HepG2 (cell line): Measurements from ENCODE around the gene BPIFB6. TPM values are rescaled to one million over a fixed set of nuclear protein-coding genes. Genes with fewer than 3 reads are reported as not detected.

ENCODE experiments used
- AKAP8 ChIP-seq: sonication (generic); formaldehyde crosslinking; IDR thresholded peaks from 2 replicates; pipeline ENCODE4 v1.5.1; 2020; ENCODE audit warnings: mild to moderate bottlenecking, missing genetic modification reagents
- FOXC1 ChIP-seq: sonication (generic); formaldehyde crosslinking; IDR thresholded peaks from 2 replicates; pipeline ENCODE4 v1.8.0; 2022; ENCODE audit warnings: mild to moderate bottlenecking, missing genetic modification reagents, borderline replicate concordance
- GATA4 ChIP-seq: sonication (generic); IDR thresholded peaks from 2 replicates; pipeline ENCODE4 v1.6.1; 2016; ENCODE audit warnings: antibody characterized with exemption, low read depth, borderline replicate concordance
- GPBP1L1 ChIP-seq: sonication (generic); formaldehyde crosslinking; IDR thresholded peaks from 2 replicates; pipeline ENCODE4 v1.5.0; 2020; ENCODE audit warnings: mild to moderate bottlenecking, missing genetic modification reagents
- IKZF4 ChIP-seq: sonication (generic); formaldehyde crosslinking; IDR thresholded peaks from 2 replicates; pipeline ENCODE4 v1.5.1; 2020; ENCODE audit warnings: borderline replicate concordance, mild to moderate bottlenecking, low read depth, missing genetic modification reagents; ENCODE audit errors: not compliant biosample characterization
- JARID2 ChIP-seq: sonication (generic); formaldehyde crosslinking; IDR thresholded peaks from 2 replicates; pipeline ENCODE4 v1.8.1; 2023; ENCODE audit warnings: missing genetic modification reagents, inconsistent platforms; ENCODE audit not compliant: insufficient replicate concordance
- KDM2A ChIP-seq: sonication (generic); formaldehyde crosslinking; IDR thresholded peaks from 2 replicates; pipeline ENCODE4 v1.4.0; 2020; ENCODE audit warnings: low read depth, missing genetic modification reagents, borderline replicate concordance
- POLR2AphosphoS5 ChIP-seq: IDR thresholded peaks from 2 replicates; pipeline ENCODE4 v1.6.1; 2012; ENCODE audit warnings: low read depth, low read length
- POLR2G ChIP-seq: fragments of 200-400 bp; formaldehyde crosslinking; IDR thresholded peaks from 2 replicates; pipeline ENCODE4 v1.6.1; 2018; ENCODE audit warnings: mild to moderate bottlenecking, low read depth, low read length, moderate library complexity
- RBM22 ChIP-seq: fragments of 200-400 bp; formaldehyde crosslinking; optimal IDR thresholded peaks from 2 replicates; pipeline ENCODE3; 2017; ENCODE audit warnings: mild to moderate bottlenecking, low read length, moderate library complexity
- SNRNP70 ChIP-seq: fragments of 200-400 bp; formaldehyde crosslinking; IDR thresholded peaks from 2 replicates; pipeline ENCODE4 v1.6.1; 2017; ENCODE audit warnings: mild to moderate bottlenecking, low read depth, low read length, moderate library complexity
- ZNF121 ChIP-seq: sonication (generic); formaldehyde crosslinking; IDR thresholded peaks from 2 replicates; pipeline ENCODE4 v1.5.0; 2020; ENCODE audit warnings: mild to moderate bottlenecking, missing genetic modification reagents
- ZNF20 ChIP-seq: sonication (generic); formaldehyde crosslinking; IDR thresholded peaks from 2 replicates; pipeline ENCODE4 v1.4.0; 2020; ENCODE audit warnings: mild to moderate bottlenecking, moderate library complexity, missing genetic modification reagents
- ZNF468 ChIP-seq: sonication (generic); formaldehyde crosslinking; IDR thresholded peaks from 2 replicates; pipeline ENCODE4 v1.8.0; 2022; ENCODE audit warnings: mild to moderate bottlenecking, moderate library complexity, missing genetic modification reagents
- ZNF572 ChIP-seq: sonication (generic); formaldehyde crosslinking; IDR thresholded peaks from 2 replicates; pipeline ENCODE4 v1.5.1; 2020; ENCODE audit warnings: mild to moderate bottlenecking, missing genetic modification reagents
- ZNF687 ChIP-seq: sonication (generic); formaldehyde crosslinking; IDR thresholded peaks from 2 replicates; pipeline ENCODE4 v1.5.1; 2020; ENCODE audit warnings: mild to moderate bottlenecking, missing genetic modification reagents, moderate library complexity
- ZNF761 ChIP-seq: sonication (generic); formaldehyde crosslinking; conservative IDR thresholded peaks from 2 replicates; pipeline ENCODE4 v1.4.0; 2020; ENCODE audit warnings: mild to moderate bottlenecking, missing genetic modification reagents
- ZNF879 ChIP-seq: sonication (generic); formaldehyde crosslinking; IDR thresholded peaks from 2 replicates; pipeline ENCODE4 v1.8.1; 2023; ENCODE audit warnings: missing genetic modification reagents
- polyA plus RNA-seq, 8 experiments: library from polyadenylated mRNA; depleted of rRNA in 3 of 8; stranded (reverse) in 7 of 8; unstranded in 1 of 8; fragments of >200 nt; fragmentation: Illumina TruSeq in 4 of 8; extraction: Trizol in 4 of 8; gene quantifications; 2 replicates each; pipeline versions ENCODE4 v1.2.1 to v1.2.3, GENCODE V29; 2011 to 2016; ENCODE audit warnings: low read depth in 4 of 8, missing spikeins in 1 of 8, mixed read lengths in 1 of 8; ENCODE audit not compliant: insufficient read depth in 1 of 8
- total RNA-seq, 5 experiments: library from RNA; depleted of rRNA; stranded (reverse); fragments of >200 nt; fragmentation: Illumina TruSeq; extraction: Trizol; gene quantifications; 2 replicates each; pipeline ENCODE4 v1.2.3, GENCODE V29; 2016; ENCODE audit warnings: low read depth in 1 of 5
- TF ChIP-seq, protein P1 (sequence below): sonication (generic); formaldehyde crosslinking; IDR thresholded peaks from 2 replicates; pipeline ENCODE4 v1.9.0; 2022; ENCODE audit warnings: missing genetic modification reagents, mild to moderate bottlenecking, borderline replicate concordance
- TF ChIP-seq, protein P2 (sequence below): sonication (generic); formaldehyde crosslinking; IDR thresholded peaks from 2 replicates; pipeline ENCODE4 v1.8.1; 2023; ENCODE audit warnings: mild to moderate bottlenecking, missing genetic modification reagents

The BPIFB6 gene
- total and polyA plus RNA-seq, 2 of the 13 experiments (the other 11 are each of a cell fraction or from before 2014, with no cell fraction given) = 0.13 to 1.7 TPM

GRCh38 chr20:33022694-33023438, 8.6 kb upstream of the BPIFB6 start (continued):
- TF ChIP-seq ZNF687 (CRISPR knock-in tag) = peak; percentile 34; the same call in 1 of the 2 replicates
- TF ChIP-seq GATA4 = 0 out of 2 replicates have a peak, but pooled peaks have one; percentile 11
- TF ChIP-seq ZNF468 = 0 out of 2 replicates have a peak, but pooled peaks have one; percentile 19
- 0 out of 2 replicates have a peak, but pooled peaks have one; percentile 28 for TF ChIP-seq ZNF20 (CRISPR knock-in tag)
- TF ChIP-seq GPBP1L1 (CRISPR knock-in tag) = no peak
- no peak for TF ChIP-seq JARID2 (CRISPR knock-in tag)
- TF ChIP-seq FOXC1 (CRISPR knock-in tag) = 0 out of 2 replicates have a peak, but pooled peaks have one; percentile 23
- TF ChIP-seq POLR2G = peak; percentile 65
- TF ChIP-seq SNRNP70 = no peak
- TF ChIP-seq IKZF4 (CRISPR knock-in tag) = no peak
- TF ChIP-seq, protein P1, sequence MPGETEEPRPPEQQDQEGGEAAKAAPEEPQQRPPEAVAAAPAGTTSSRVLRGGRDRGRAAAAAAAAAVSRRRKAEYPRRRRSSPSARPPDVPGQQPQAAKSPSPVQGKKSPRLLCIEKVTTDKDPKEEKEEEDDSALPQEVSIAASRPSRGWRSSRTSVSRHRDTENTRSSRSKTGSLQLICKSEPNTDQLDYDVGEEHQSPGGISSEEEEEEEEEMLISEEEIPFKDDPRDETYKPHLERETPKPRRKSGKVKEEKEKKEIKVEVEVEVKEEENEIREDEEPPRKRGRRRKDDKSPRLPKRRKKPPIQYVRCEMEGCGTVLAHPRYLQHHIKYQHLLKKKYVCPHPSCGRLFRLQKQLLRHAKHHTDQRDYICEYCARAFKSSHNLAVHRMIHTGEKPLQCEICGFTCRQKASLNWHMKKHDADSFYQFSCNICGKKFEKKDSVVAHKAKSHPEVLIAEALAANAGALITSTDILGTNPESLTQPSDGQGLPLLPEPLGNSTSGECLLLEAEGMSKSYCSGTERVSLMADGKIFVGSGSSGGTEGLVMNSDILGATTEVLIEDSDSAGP (CRISPR knock-in tag) = peak; percentile 50; the same call in 1 of the 2 replicates
- peak; percentile 91 for TF ChIP-seq RBM22
- TF ChIP-seq, protein P2, sequence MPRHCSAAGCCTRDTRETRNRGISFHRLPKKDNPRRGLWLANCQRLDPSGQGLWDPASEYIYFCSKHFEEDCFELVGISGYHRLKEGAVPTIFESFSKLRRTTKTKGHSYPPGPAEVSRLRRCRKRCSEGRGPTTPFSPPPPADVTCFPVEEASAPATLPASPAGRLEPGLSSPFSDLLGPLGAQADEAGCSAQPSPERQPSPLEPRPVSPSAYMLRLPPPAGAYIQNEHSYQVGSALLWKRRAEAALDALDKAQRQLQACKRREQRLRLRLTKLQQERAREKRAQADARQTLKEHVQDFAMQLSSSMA = 0 out of 2 replicates have a peak, but pooled peaks have one; percentile 46
- TF ChIP-seq AKAP8 (CRISPR knock-in tag) = peak; percentile 90
- TF ChIP-seq ZNF879 = 0 out of 2 replicates have a peak, but pooled peaks have one; percentile 67
- 0 out of 2 replicates have a peak, but pooled peaks have one; percentile 18 for TF ChIP-seq KDM2A (CRISPR knock-in tag)
- no peak for TF ChIP-seq ZNF121 (CRISPR knock-in tag)
- no peak for TF ChIP-seq ZNF761 (CRISPR knock-in tag)
- 0 out of 2 replicates have a peak, but pooled peaks have one; percentile 66 for TF ChIP-seq ZNF572
- TF ChIP-seq POLR2AphosphoS5 = peak; percentile 46; the same call in 1 of the 2 replicates
